Measurements from ENCODE around the gene IQCH.

The IQCH gene

GRCh38 chr15:67303490-67304363 is 49.1 kb downstream of the IQCH start:
- DNase-seq: peak; percentile 4

DNA sequence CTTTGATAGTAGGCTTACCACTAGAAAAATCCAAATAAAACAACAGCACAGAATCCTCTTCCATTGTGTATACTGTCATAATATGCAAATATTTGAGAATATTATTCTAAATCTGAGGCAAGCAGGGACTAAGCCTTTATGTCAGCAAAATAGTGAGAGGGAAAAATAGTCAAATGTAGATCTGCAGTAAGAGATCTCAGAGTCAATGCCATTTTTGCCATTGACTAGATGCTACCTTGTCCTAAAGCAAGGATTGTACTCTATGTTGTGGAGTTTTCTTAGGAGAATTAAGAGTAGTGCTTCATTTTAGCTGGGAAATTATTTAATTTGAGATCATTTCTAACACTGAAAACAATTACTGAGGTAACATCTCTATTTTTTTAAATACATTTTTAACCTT is 50.2 kb downstream of the IQCH start:
- DNase-seq: no peak

DNA sequence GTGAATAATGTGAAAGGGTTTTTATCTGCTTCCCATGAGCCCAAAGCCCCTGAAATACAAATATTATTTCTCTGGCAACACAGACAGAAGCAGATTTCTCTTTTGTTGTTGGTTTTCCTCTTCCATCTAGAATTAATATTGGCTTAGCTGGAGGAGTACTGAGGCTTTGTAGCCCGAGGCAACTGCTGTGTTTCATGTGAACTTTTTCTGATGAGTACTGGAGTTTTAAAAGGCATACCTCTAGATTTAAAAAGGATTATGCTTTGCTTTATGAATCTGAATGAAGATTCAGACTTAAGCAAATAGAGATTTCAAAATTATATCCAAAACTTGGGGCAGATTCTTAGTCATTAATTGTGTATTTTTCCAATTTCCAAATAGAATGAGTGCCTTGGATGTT is 50.9 kb downstream of the IQCH start:
- no peak for DNase-seq

- no peak for DNase-seq
Observed at GRCh38 chr15:67307156-67307555, 52.6 kb downstream of the IQCH start.

GRCh38 chr15:67307889-67308597 is 53.5 kb downstream of the IQCH start:
- DNase-seq: no peak

DNA sequence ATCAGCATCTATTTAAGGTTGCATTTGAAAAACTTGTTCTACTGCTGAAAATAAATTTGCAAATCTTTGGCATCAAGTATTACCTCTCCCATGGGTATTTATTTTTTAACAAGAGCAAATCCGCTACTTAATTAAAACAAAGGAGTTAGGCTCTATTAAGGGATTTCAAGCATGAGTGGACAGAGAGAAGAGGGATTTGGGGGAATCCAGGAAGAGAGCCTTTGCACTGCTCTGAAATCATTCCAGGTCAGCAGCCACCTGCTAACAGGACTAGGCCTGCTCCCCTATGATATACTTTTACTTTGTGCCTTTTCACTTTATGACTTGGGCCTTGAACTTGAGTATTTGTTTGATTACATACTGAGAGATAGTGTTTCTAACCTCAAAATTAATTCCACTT is 57.1 kb downstream of the IQCH start:
- DNase-seq: no peak

GRCh38 chr15:67319961-67320360 is 65.4 kb downstream of the IQCH start:
- DNase-seq: no peak

DNA sequence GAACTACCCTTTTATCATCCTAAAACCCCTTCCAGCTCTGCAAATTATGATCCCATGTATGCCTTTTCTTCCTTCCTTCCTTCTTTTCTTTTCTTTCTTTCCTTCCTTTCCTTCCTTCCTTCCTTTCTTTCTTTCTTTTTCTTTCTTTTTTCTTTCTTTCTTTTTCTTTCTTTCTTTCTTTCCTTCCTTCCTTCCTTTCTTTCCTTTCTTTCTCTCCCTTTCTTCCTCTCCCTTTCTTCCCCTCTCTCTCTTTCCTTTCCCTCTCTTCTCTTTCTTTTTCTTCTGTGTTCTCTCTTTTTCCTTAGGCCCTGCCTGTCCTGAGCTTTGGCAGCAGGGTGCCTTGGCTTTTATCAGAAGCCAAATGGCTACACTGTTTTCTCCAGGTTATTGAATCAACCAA is 66.8 kb downstream of the IQCH start:
- no peak for DNase-seq

DNA sequence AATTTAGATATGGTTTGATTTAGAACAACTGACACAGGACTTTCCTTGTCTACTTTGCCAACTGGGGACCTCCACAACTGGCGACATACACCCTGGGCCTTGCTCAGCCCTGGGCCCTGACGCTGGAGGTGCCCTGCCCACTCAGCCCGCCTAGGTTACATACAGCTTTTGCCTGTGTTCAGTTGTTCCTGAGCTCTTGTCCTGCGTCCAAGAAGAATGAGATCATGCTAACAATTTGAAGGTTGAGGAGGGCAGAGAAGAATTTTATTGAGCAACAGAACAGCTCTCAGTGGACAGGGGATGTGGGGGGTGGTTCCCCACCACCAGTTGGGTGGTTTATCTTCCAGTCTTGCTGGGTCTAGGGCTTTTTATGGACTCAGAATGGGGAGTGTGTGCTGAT is 67.9 kb downstream of the IQCH start:
- no peak for DNase-seq

- no peak for DNase-seq
Observed at GRCh38 chr15:67327312-67327711, 72.7 kb downstream of the IQCH start.

GRCh38 chr15:67327737-67328136 is 73.2 kb downstream of the IQCH start:
- no peak for DNase-seq

GRCh38 chr15:67329984-67330733 is 75.6 kb downstream of the IQCH start:
- DNase-seq: no peak

GRCh38 chr15:67331676-67332075 is 77.1 kb downstream of the IQCH start:
- no peak for DNase-seq

GRCh38 chr15:67335026-67335425 is 80.4 kb downstream of the IQCH start:
- DNase-seq: no peak

- no peak for DNase-seq
Observed at GRCh38 chr15:67335534-67336222, 81.1 kb downstream of the IQCH start.

GRCh38 chr15:67340630-67341029 is 86.0 kb downstream of the IQCH start:
- no peak for DNase-seq

DNA sequence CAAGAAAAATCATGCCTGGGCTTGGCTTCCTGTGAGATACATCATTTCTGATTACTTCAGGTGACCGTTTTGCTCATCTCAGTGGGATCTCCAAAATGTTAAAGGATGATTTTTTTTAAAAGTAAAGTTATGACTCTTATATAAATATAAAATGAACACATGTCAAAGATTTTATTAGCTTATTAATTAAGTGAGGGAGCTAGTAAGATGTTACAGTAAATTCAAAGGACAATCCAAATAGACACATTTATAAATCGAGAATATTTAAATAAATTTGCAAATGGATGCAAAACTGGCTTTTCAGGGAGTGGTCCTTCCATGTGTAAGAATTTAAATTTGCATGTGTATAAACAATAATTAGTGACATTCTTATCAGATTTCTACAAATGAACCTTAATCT is 87.0 kb downstream of the IQCH start:
- no peak for DNase-seq

GRCh38 chr15:67343206-67343605 is 88.6 kb downstream of the IQCH start:
- DNase-seq: no peak

- no peak for DNase-seq
Observed at GRCh38 chr15:67349634-67350033, 95.0 kb downstream of the IQCH start.

GRCh38 chr15:67350042-67350441 is 95.5 kb downstream of the IQCH start:
- DNase-seq: no peak

- DNase-seq: no peak
Observed at GRCh38 chr15:67358391-67358790, 103.8 kb downstream of the IQCH start.

DNA sequence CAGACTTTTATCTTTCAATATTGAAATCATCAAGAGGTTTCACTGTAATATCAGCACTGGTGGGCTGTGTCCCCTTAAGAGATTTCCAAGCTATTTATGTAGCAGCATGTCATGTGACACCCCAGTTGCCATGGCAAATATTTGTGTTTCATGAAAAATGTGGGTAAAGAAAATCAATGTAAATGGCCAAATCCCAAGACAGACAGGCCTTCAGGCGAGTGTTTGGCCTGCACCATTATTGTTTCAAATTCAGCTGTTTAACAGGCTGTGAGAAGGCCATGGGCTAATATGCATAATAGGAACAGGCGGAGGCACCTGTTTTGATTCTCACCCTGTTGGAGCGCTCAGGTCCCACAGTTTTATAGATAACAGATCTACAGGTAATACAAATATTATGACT is 104.2 kb downstream of the IQCH start:
- DNase-seq: no peak

Data from DMS79 treated with DMSO at 0.1 percent for 48 hours (cell line).